ENCODE results near the gene TMEM151B.

The TMEM151B gene

DNA sequence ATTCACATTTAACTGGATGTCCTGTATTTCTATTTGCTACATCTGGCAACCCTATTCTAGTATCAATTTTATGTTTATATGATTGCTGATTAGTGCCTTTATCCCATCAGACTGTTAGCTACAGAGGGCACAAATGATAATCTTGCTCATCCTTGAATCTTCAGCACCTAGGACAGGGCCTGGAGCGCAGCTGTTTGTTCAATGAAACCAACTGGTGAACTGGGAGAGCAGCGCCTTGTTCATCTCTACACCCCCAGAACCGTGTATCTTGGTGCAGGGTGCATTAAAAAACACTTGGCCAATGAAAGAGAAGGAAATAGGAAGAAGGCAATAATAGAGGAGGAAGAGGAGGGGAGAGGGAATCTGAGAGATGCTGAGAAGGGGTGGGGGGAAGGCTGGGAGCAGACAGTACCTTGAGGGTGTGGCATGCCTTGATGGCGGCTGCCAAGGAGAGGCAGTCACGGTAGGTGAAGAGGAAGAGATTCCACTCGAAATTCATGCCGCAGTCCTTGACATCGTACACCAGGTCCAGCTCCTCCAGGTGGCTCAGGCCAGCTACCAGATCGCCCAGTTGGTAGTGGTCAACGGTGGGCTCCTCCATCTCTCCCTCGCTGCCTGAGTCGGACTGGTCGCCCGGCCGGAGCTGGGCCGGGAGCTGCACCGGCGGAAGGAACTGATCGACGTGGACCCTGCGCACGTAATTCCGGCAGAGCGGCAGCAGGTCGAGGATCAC lies 15.5 kb downstream of the TMEM151B start:
- peak; percentile 62 for DNase-seq

DNA sequence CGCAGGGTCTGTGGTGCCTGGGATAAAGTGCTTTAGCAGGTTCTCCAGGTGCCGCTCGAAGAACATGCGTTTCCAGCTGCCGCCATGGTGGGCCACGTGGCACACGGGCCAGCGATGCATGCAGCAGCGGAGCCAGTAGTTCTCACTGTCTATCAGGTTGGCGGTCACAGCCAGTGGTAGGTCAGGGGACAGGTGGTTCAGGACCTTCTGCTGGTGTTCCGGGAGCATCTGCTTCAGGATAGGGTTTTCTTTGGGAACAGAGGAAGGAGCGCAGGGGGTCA lies 16.0 kb downstream of the TMEM151B start:
- DNase-seq = no peak

DNA sequence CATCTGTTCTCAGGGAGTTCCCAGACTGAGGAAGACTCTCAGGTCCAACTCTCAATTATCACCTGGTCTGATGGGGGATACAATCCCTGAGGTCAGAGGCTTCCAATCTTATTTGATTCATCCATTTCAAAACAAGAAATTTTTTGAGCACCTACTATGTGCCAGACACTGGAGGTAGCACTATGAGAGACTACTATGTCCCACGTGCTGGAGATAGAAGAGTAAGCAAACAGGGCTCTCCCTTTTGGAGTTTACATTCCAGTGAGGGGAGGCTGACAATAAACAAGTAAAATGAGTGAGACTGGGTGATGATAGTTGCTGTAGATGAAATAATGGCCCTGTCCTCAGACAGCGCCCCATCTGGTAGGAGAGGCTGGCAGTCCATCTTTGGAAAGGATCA lies 16.5 kb downstream of the TMEM151B start:
- no peak for DNase-seq

DNA sequence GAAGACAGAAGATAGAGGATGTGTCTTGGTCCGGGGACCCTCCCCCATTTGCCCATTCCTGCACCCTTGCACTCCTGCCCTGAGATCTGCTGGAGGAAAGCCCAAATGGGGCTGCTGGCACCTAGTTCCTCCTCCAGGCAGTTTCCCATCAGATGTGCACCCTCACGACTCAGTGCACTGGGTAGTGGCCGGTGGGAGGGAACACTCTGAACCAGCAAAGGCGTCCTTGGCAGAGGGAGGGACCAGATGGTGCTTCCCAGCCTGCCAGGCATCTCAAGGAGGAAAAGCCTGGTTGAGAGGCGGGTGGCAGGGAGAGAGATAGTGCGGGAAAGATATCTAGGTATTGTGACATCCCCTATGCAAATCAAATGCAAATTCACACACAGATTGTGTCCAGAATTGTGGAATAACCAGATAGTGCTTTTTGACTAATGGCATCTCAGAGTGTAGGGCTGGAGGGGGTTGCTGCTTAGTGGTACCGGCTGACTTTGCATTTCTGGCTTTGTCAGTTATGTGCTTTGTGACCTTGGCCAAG lies 19.5 kb downstream of the TMEM151B start:
- no peak for DNase-seq

DNA sequence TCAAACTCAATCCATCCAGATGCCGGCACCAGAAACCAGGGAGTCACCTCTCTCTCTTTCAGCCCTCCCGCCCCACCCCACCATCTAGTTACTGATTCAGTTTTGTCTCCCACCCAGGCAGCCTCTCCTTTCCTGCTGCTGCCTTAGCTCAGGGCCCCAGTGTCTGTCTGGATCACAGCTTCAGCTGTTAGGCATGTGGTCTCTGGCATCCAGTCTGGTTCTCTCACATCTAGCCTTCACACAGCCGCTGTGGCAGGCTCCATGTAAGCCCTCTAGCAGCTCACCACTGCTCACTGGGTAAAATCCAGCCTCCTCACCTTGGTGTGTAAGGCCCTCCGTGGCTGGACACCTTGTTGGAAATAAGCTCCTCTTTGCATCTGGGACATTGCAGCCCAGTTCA lies 21.6 kb downstream of the TMEM151B start:
- DNase-seq = no peak

DNA sequence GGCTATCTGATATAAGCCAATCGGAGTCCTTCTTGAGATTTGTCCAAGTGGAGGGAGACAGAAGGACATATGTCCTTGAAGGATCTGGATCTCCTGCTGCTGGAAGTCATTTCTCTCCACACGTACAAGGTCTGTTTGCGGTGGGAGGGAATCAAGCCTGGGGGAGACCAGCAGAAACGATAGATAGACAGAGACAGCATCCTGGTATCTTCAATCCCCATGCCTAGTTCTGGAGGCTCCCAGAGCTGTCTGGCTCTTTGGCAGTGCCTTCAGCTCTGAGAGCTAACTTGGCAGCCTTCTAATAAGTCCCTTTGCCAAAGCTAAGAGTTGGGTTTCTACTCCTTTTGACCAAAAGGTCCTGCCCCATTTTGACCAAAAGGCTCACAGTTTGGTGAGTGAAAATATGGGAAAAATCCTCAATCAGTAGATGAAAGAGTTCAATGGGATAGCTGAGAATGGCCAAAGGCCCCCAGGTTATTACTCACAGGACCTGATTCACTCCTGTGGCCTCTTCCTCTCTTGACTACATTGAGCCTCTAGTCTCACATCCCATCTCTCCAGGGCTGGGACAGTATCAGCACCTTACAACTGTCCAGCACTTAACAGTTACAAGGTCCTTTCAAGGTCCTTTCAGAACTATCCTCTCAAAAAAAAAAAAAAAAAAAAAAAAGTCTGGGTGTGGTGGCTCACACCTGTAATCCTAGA lies 22.6 kb downstream of the TMEM151B start:
- DNase-seq = no peak

DNA sequence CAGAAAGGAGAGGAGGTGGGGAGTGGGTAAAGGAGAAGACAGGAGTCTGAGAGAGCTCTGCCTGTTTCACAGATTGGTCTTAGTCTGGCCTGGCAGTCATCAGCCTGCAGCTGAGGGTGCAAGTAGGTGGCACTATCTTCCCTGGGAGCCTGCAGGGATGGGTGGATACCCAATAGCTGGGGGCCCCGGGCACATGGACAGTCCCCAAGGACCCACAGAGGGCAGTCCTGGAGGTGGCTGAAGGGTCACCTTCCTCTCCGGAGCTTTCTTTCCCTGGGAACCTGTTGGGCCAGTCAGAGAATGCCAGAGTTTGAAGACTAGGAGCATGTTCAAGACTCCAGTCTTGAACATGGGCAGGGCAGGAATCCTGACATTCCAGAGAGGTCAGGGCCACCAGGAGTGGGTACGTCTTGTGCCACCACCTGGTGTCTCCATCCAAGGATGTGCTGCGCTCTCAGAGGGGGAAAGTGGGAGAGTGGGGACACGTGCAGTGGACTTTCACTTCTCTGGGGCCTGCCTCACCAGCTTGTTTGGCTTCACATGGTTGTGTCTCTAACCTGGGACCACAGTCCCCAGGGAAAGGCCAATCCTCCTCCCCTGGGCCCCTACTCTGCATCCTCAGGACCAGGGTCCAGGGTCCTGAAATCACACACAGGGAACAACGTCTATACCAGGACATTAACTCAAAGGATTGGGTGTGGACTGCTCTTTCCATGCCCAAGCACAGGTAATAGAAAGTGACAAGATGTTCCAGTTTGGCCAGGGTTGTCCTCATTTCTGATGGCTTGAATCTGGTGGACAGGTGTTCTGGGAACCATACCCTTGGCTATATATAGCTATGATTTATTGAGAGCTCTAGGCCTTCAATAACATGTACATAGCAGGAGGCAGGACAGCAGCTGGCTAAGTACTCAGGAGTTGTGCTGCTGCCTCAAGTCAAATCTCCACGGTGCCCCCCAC lies 24.9 kb downstream of the TMEM151B start:
- DNase-seq = no peak

DNA sequence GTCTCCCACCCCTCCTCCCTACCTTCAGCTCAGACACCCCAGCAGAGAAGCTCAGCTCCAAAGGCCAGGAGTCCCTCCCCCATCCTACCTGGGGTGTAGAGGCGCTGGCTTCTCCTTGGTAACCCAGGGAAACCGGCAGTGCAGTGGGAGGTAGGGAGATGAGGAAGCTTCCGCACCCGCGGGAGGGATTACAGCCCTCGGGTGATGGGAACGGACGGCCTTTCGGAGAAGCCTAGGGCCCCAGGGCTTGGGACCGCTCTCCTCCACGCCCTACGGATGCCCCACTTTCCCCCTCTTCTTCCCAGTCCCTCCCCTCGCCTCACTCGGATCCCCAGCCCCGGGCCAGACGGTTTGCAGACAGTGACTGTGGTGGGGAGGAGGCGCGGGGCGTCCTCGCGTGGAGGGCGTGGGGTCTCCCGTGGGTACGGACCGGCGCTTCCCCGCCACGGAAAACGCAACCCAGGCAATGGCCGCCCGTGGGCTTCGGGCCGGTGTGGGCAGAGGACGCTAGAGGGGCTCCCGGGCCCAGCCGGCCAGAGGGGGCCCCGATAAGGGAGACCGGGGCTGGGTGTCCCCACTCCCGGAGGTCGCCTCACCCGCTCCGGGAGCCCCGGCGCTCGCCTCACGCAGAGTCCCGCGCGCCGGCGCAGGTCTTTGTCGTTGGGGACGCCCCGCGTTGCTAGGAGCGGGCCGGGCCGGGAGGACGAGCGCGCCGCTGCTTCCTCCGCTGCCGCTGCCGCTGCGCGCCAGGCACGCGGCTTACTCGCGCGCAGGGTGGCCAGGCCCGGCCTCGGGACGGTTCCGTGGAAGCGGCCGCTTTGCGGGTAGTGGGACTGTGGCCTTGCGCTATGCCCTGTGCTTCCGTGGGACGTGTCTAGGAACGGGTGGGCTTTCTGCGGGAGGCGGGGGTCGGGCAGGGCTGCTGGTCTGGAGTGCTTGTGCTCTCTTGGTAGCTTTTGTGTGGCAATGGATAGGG lies 27.1 kb downstream of the TMEM151B start:
- peak; percentile 61 for DNase-seq

DNA sequence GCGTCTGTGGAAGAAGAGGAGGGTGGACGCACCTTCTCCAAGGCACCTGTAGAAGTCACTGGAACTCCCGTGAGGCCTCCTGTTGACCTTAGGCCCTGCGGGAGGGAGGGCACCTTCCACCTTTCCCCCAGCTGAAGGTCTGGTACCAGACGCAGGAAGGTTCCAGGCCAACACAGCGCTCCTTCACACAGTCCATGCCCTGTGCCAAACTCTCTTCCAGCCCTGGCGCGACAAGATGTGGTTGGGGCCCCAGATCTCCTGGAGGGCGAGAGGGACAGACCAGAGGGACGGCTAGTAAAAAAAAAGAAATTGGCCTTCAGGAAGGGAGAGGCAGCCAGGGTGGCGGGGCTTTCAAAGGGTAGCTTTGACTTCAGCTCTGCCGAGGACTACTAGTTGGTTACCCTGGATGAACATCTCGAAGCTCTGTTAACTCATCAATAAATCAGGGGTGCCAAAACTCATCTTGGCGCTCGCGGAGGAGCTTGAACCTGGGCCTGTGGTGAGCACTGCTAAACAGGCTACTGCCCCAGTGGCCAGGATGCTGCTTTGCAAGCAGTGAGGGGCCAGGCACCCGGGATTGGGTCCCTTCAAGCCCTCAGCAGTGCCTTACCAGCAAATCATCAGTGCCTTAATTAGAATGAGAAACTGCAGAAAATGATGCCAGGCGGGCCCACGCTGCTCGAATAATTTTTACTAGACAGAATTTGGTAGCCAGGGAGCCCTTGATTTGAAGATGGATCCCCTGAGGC lies 28.0 kb downstream of the TMEM151B start:
- DNase-seq = no peak

DNA sequence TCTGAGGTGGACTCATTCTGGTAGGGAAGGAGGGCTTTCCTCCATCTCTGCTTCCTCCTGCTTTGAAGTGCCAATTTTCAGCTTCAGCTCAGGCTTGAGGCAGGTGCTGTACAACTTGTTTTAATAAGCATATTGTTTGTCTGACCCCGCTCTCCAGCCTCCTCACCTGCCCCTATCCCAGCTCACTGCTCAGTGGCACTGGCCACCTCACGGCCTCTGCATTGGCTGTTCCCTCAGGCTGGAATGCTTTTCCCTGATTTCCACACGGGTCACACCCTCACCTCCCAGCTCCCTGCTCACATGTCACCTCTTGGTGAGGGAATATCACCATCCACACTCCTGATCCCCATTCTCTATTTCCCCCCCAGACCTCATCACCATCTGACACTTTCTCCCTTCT lies 28.6 kb downstream of the TMEM151B start:
- DNase-seq = no peak

DNA sequence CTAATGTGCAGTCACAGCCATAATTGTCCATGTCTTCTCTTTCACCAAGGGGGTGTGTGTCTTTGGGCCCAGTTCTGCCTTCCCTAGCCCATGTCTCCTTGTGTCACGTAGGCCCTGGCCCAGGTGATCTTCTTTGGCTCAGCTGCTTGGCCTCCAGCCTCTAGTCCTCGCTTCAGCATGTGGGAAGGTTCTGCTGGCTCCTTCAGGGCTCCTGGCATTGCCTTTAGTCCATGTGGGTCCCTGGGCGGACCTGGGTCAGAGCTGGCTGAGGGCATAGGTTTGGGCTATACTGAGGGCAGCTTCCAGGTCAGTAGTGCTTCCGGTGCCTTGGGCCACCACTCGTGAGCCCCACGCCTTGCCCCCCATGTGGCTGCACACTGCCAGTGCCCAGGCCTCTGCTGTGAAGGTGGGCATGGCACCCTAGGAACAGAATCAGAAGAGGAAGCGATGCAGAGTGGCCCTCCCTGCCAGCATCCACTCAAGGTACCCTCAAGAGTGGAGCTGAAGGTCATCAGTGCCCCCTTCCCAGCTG lies 30.1 kb downstream of the TMEM151B start:
- no peak for DNase-seq

DNA sequence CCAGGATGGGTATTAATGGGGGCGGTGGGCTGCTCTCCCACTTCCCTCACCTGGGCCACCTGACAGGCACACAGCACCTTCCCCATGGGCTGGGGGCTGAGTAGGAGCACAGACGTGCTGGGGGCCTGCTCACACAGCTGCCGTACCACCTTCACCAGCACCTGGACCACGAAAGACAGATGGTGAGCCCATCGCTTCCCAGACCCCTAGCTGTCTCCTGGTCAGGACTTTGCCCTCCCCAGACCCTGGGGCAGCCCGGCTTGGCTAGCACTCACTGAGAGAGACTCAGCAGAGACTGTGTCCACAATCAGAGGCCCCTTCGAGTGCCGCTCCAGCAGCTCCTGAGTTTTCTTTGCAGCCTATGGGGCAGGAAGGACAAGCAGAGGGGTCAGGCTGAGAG lies 30.9 kb downstream of the TMEM151B start:
- DNase-seq = no peak

DNA sequence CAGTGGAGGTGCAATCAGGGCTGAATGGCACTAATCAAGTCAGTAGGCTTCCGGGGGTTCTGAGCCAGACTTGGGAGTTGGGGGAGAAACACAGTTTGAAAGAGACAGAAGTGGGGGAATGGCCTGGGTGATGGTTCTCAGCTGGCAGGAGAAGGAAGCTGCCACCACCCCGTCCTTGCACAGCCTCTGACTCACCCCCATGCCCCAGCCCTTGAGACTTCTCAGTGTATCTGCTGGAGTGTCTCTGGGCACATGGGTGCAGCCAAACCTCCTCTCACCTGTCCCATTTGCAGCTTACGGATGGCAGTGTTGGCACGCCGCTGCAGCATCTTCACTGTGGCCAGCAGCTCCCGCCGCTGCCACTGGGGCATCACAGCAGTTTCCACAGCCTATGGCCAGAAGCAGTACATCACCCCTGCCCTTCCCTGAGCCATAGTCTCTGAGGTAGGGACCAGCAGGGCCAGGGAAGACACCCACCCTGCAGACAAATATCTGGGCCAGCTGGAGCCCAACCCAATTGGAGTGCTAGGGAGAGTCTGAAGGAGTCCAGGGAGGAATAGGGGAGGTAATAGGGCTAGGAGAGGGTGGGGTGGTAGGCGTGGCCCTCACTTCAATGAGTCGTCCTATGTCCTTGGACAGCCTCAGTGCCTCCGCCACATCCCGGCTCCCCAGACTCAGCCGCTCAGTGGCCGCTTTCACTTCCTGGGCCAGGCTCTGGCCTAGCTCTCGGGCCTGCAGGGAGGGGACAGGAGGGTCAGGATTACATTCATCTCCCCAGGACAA lies 31.7 kb downstream of the TMEM151B start:
- no peak for DNase-seq

DNA sequence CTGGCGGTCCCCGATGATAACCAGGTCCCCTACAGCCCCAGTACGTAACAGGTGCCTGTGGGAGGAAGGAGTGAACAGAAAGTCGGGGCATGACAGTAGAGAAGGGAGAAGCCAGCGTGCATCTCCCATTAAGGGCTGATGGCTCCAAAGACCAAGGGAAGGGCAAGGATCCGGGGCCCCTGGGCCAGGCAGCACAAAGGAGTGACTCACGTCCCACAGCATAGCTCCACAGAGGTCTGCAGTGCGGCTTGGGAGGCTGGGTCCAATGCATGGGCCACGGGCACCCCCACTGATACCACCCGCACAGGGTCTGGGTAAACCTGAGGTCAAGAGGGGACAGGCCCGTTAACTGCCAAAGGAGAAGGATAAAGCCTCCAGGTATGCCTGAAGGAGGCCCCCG lies 32.6 kb downstream of the TMEM151B start:
- DNase-seq = no peak

DNA sequence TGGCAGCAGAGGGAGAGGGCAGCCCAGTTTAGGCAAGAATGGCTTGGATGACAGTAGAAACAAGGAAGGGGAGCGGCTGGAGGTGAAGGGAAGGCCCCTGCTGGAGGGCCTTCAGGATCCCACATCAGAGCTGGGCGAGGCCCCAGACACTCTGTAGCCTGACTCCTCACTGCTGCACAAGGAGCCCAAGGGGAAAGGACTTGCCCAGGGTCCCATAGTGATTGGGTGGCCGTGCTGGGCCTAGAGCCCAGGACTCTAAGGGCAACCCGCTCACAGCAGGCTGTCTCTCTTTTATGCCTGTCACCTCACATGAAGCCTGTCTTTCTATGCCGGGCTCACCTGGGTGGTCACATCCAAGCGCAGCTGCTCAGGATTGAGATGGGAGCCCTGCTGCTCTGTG lies 33.6 kb downstream of the TMEM151B start:
- no peak for DNase-seq

DNA sequence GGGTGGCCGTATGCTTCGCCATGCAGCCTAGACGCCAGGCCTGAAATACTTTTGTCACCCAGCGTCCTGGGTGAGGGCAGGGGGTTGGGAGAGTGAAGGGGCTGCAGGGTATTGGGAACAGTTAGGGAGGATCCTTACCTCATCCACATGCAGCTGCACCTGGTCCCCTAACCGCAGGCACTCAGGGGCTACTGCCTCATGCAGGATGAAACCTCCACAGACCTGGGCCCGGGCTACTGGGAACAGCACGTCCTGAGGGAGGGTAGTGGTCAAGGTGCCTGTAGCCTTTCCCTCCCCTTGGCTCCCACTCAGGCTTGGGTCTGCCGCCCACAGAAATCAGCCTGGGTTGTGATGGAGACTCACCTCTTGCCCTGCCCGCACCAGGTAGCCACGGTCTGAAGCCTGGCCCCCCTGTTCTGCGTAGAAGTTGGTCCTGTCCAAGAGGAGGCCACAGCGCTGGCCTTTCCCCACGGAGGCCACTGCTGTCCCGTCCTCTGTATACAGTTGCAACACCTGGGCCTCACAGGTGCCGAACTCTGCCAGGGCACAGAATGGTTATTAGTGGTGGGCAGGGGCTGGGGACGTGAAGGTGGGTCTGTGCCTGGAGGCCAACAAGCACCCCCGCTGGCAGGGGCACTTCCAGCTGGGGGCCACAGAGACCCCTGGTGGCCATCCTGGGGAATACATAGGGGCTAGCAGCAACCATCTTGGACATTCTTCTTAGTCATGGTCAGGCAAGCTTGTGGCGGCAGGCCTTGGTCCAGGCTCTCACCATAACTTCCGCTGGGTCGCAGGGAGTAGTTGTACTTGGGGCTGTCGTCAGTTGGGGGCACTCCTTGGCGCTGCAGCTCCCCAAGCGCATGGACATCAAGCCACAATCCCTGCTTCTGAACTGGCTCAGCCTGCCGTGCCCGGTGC lies 34.3 kb downstream of the TMEM151B start:
- peak; percentile 71 for DNase-seq

DNA sequence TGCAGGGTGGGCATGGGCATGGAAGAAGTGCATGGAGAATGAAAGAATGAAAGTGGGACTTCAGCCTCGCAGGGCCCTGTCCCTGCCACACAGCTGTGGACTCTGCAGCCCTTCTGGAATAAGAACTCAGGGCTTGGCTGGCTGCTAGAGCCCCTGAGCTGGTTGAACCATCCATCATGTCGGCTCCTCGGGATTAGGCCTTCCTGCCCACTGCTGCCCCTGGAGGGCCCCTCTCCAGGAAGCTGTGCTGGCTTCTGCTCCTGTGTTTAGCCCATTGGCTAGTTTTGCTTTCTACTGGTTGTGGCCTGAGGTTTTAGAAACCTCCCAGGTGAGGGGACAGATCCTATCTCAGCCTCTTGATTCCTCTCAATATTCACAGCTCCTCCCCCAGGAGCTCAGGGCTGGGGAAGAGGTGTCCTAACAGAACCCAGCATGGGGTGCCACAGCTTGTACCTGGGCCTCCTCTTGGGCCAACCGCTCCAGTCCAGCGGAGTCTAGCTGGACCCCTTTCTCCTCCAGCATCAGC lies 35.0 kb downstream of the TMEM151B start:
- no peak for DNase-seq

DNA sequence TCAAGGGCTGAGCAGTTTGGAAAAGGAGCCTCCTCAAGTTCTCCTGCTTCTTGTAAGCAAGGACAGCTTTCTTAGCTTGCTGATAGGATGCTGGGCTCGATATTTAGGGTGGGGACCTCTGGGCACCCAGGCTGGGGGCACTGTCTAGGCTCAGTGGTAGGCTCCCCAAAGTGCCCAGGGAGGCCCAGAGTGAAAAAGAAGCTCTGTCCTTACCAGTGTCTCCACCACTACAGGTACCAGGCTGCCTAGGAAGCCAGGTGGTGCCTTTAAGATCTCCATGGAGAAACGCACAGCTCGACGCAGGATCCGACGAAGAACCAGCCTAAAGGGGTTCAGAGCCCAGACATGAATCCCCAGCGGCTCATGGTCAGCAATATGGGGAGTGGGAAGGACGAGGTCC lies 36.5 kb downstream of the TMEM151B start:
- no peak for DNase-seq

DNA sequence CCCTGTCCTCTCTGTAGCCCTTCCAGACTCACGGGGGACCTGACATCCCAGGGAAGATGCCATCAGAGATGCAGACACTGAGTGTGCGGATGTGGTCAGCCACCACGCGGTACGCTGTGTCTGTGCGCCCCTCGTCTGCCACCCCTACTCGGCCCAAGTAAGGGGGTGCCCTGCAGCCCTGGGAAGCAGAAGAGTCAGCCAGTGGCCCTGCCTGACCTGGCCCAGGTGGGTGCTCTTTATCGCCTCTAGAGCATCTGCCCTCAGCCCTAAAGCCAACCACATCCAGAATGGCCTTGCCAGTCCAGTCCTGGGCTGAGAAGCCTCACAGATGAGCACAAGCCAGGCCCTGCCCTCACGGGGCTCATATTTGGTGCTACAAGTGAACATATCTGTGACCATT lies 37.0 kb downstream of the TMEM151B start:
- no peak for DNase-seq

Measured in hematopoietic multipotent progenitor cell treated with erythropoietin and hydrocortisone succinate and interleukin-3 and kit ligand, for 6 days (in vitro differentiated cells).